GM19372 (cell line): ENCODE measurements around the gene SSPN.

Source experiments
- ATAC-seq: cut with Tn5 transposase; IDR thresholded peaks from one replicate; pipeline ENCODE4 v1.9.1; 2021; ENCODE audit warnings: mild to moderate bottlenecking, low read depth, moderate library complexity; ENCODE audit not compliant: unreplicated experiment

Gene SSPN

DNA sequence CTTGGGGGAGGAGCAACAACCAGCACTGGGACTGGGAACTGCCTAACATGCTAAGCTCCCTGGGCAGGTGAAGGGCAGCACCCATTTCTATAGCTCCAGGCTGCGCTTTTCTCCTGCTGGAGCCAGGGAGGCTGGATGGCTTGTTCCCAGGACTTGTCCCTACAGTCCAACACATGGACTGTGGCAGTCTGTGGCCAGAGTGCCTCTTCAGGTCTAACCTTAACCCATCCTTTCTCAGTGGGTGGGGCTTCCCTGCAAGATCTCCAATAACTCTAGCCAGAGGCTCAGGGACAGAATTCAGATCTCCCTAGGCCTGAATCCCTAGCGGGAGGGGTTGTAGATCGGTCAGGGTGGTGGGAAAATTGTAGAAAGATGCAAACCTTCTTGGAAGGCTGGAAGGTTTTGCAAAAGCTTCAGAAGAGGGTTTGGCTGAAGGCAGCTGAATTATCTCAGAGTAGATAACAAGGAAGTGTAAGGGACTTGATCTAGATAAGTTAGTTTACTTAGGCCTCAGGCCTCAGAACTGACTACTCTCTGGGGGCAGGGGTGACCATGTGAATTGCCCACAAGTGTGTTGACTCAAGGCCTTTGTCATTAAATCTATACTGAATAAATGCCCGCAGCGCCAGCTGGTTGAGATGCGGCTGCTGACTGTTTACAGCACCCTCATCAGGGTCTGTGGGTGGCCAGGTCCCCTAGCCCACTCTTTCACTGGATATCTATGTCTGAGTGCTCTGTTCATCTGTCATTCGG, 60.7 kb downstream of the SSPN start:
- no peak for ATAC-seq

DNA sequence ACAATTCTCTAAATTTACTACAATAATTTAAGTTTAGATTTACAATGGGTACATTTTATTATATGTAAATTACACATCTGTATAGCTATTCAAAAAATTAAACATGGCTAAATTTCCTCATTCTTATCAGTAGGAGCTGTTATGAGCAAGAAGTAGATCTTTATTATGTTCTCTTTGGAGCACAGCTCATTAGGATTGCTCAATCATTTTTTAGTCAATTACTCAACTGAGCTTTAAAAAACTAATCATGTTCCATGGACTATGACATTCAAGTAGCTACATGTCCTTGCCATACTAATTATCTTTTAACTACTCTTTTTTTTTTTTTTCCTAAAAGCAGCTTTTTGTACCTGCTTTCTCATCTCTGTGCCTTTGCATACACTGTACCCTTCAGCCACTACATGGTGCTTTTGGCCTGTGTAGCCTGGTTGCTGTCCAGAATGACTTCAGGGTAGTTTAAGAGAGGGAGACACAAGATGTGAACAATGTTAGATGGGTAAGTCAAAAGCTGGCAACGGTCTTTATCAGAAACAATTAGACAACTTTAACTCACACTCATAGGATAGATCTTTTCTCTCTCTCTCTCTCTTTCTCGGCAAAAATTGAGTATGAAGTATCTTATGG, 69.0 kb downstream of the SSPN start:
- no peak for ATAC-seq

DNA sequence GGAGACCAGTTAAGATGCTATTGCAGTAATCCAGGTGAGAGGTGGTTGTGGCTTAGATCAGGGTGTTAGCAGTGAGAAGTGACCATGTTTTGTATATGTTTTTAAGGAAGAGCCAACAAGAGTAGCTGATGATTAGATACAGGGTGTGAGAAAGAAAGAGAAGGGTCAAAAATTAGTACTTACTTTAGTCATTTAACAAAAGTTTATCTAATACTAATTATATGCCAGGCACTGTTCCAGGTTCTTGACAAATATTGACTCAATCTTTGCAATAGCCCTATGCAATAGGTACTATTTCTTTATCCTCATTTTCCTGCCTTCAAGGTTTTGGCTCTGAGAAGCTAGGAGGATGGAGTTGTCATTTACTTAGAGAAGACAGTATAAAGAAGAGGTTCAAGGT, 70.2 kb downstream of the SSPN start:
- no peak for ATAC-seq

DNA sequence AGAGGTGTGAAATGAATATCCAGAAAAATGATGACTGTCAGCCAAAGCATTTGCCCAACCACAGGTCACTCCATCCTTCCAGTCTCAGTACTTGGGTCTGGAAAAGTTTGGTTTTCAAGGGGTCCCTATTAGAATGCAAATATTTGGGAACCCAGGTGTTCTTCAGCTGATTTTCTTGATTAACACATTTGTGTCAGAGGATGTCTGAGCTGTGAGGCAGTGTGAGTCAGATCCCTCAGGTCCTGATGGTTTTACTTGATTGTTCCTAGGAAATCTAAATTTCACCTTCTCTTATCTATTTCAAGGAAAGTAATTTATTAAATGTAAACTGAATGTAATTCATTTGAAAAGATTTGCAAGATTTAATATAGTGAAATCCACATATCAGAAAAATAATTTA, 71.5 kb downstream of the SSPN start:
- ATAC-seq: no peak

DNA sequence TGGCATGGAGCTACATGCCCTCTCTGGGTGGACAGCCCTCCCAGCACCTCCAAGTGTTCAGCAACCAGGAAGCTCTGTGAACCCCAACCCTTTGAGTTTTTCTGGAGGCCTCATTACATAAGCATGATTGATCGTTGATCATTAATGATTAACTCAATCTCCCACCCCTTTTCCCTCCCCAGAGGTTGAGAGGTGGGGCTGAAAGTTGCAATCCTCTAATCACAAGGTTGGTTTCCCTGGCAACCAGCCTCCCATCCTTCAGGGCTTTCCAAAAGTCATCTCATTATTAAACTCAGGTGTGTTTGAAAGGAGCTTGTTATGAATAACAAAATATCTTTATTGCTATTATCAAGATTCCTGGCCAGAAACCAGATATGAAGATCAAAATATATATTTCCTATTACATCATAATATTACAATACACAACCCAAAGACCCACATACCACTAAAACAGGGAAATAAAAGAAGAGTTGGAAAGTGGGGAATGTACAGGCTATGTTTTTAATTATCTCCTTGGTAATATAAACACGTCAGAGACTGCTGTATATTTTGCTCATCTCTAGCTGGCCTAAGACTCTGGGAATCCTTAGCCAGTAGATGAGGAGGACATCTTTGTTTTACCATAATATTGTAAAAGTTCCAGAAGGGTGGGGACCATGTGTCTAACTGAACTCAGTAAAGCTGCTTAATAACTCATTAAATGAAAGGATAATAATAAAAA, 73.6 kb downstream of the SSPN start:
- no peak for ATAC-seq

DNA sequence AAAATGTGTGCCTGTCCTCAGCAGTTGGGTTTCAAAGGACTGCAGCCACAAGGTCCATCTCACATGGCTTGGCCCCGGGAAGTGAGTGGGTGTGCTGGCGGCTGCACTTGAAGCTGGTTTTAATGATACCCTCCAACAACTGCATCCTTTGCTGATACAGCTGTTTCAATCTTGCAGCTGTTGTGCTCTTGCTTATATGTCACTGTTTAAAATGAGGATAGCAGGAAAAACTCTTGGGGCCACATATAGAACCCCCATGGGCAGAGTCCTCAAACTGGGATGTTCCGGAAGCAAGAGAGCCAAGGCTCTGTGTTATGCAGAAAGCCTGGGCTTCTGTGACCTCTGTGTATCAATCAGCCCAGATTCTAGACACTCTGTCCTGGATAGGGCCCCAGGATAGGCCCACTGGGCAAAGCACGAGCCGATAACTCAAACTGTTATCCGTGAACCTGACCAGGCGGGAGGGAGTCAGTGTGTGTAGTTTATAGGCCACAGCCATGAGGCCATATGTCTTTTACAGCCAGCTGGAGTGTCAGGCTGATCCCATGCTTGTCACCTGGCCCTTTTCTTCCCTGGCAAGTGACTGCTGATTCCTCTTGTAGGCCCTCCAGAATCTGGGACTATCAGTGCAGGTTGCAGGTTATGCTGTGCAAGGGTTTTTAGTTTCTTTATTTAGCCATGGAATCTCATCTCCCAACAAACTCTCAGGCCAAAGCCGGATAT, 74.3 kb downstream of the SSPN start:
- no peak for ATAC-seq

DNA sequence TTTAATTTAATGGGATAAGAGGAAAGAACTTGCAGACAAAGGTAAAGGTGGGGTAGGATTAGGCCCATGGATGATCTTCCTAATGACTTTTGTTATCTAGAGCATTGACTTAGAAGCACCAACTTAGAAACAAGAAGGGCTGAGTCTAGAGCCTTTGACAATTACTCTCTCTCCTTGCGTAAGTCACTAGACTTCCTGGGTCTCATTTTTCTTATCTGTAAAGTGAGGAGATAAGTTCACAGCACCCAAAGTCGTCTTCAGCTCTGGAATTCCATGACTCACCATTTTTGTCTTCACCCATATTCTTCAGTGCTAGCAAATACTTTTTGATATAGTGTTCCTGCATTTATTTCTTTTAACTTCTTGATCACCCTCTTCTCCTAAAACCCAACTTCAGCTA, 75.7 kb downstream of the SSPN start:
- ATAC-seq: no peak

DNA sequence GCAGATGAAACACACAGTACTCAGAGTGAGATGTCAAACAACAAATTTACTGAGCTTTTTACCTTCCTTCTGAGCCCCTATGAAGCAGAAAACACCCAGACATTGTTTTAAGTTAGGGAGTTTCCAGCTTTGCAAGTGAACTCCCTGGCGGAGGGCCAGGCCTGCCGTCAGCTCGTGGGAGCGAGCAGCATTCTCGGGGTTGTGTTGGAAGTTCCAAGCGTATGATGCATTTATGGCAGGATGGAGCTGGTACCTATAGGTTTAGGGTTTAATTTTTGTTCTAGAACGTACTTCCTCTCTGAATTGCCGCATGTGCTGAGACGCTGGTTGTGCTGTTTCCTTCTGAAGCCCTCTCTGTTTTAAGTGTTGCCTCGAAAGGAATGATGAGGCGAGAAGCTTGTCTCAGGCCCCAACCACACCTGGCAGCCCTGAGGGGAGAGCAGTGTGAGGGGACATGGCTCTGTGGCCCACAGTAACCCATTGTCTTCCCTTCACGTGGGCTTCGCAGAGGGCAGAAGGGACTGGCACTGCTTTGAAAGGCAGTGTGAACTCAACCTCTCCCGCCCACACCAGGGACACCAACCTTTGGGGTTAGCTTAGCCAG, 76.6 kb downstream of the SSPN start:
- ATAC-seq: no peak

DNA sequence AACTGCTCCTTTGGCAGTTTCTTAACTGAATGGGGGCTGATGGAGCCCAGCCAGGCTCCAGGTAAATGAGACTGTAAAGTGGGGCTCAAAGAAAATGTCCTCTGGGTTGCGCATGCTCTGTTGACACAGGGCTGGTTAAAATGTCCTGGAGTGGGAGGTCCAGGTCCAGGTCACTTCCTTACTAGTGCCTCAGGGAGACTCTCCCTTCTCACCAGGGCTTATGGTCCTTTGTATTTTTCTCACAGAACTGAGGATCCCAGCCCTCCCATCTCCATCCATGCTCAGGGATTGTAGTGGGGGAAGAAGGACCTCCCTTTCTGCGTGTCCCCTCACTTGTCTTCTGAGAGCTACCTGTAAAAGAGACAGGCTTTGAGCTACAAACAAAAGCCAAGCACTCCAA, 77.5 kb downstream of the SSPN start:
- ATAC-seq: no peak

DNA sequence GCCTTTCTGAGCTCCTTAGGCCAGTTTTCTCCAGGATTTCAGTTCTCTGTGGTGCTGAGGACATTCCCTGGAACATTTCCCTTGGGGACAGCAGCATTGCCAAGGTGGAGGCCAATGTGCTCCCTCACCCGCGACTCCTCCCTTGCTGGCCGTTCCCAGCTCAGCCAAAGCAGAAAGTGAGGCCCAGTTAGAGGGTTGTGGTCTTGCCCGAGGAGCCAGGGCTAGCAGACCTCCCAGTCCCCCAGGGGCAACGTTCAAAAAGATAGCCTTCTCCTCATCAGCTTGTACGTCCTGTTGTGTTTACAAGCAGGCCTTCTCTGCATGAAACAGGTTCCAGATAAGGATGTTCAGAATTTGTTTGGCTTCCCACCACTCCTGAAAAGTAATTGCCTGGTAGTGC, 78.4 kb downstream of the SSPN start:
- ATAC-seq: no peak

DNA sequence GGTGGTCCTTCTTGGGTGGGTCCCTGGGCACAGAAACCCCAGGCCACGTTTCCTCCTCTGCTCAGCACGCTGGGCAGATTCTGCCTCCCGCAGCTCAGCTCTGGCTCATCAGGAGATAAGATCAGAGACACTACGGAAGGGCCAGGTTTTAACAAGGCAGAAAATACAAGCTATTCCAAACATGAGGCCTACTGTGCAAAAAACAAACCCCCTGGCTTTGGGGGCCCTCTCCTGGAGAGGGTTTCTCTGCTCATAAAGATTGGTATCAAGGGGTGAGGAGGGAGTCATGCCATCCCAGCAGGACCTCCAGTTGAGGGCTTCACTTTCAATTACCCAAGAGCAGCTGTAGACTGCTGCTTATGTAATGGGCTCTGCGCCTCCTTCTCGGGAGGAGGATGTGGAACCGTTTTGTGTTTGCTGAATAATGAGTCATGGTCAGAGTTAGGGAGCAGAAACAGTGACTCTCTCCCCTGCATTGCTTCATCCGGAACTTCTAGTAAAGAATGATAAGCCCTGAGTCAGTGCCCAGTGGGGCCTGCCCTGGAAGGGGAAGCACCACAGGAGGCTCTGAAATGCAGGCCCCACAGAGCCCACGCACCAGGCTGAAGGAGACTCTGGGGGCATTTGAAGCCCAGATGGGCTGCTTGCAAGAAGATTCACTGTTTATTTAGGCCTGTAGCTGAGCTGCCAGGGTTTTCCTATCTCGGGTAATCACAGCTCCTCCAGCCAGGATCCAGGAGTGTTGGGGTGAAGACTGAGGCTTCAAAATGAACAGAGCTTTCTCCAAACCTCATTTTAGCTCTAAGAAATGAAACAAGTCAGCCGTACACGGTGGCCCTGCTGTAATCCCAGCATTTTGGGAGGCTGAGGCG, 79.3 kb downstream of the SSPN start:
- ATAC-seq: peak; percentile 73

DNA sequence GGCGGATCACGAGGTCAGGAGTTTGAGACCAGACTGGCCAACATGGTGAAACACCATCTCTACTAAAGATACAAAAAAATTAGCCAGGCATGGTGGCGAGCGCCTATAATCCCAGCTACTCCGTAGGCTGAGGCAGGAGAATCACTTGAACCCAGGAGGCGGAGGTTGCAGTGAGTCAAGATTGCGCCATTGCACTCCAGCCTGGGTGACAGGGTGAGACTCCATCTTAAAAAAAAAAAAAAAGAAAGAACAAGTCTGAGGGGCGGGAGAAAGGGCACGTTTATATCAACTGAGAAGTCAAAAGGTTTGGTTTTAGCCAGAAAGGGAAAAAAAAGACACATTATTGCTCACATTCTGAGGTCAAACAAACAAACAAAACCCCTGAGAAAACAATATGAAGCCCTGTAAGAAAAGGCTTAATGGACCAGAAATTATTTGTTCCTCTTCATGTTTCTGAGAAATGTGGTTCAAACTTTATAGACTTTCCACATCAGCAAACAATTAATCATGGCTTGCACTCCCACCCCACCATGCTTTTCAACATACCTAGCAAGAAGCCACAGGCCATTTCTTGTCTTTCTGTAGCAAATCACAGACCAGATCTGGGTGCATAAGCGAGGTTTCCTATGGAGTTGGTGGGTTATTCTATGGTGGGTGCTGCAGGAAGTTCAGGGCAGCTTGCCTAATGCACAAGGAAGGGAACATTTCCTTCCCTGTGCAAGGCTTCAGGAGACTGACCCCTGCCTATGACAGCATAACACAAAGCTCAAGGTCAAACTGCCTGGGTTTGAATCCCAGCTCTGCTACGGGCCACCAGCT, 80.1 kb downstream of the SSPN start:
- ATAC-seq: no peak

DNA sequence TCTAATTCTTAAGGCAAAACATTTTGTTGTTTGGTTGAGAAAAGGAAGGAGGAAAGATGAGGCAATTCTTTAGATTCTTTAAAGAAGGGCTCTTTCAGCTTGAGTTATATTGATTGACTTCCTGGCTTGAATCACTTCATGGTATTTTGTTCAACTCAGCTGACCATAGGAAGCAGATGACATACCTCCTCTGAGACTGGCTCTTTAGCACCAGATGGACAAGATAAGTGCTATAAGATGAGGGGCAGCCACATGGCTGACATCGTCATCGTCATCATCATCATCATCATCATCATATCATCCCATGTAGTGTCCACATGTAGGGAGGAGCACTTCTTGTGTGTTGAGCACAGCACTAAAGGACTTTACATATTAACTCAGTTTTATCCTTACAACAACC, 81.3 kb downstream of the SSPN start:
- ATAC-seq: no peak

DNA sequence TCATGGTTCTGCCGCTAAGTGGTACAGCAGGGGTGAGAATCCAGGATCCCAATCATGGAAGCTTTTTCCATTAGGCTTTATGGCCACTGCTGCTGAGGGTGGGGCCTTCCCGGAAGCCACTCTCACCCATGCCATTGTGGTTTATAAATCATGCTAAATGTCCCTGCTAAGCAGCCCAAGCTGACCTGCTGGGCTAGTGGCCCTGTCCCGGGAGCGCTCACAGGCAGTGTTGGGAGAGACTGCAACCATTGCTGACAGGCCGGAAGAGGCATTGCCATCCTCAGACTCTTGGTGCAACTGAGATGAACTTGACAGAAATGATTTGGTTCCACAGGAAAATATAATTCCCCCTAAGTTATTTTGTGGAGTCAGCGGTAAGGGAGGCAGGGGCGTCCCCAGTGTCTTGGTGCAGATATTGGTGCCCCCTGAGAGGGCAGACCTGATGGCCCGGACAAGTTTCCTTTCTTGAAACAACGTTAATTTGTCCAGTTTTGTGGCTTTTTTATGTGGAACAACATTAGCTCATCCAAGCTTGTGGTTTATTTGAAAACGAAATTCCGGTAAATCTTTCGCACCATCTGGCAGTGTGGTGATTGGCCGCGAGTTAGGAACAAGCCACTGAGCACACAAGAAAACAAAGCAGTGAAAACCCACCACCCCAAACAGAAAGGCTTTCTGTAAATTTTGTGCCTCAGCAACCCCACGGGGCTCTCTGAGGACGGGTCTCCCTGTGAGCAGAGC, 82.3 kb downstream of the SSPN start:
- ATAC-seq: no peak

DNA sequence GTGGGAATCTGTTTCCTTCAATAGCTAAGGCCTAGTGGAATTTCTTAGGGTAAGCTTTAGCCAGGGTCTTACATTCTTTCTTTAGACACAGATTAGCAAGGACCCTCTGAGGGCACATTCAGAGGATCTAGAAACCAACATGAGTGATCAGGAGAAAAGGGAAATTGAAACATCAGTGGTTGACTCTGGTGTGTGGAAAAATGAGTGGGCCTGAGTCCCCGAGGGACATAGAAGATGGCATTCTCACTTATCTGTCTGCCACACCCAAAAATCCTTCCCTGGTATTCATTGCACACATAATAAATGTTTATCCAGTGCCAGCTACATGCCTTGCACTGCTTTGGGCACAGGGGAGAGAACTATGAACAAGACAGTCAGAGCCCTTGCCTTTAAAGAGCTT, 82.9 kb downstream of the SSPN start:
- no peak for ATAC-seq

DNA sequence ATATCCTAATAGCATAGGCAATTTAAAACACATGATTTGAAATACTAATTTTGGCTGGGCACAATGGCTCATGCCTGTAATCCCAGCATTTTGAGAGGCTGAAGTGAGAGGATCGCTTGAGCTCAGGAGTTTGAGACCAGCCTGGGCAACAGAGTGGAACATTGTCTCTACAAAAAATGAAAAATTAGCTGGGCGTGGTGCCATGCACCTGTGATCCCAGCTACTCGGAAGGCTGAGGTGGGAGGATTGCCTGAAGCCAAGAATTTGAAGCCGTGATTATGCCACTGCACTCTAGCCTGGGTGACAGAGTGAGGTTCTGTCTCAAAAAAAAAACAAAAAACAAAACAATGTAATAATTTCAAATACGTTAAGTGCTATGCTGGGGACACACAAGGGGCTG, 83.3 kb downstream of the SSPN start:
- ATAC-seq: no peak

DNA sequence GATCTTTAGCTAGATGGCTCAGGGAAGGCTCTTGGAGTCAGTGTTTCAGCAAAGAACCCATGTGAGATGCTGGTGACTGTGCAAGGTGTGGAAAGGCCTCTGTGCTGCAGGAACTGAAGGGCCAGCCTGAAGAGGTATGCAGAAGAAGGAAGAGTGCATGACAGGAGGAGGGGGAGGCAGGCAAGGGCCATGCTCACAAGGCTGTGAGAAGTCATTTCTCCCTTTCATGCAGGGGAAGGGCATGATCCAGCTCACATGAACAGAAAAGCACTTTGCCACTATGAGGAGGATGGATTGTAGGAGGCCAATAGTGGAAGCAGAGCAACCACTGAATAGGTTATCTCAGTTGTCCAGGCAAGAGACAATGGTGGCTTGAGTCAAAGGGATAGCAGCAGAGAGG, 83.7 kb downstream of the SSPN start:
- ATAC-seq: no peak

DNA sequence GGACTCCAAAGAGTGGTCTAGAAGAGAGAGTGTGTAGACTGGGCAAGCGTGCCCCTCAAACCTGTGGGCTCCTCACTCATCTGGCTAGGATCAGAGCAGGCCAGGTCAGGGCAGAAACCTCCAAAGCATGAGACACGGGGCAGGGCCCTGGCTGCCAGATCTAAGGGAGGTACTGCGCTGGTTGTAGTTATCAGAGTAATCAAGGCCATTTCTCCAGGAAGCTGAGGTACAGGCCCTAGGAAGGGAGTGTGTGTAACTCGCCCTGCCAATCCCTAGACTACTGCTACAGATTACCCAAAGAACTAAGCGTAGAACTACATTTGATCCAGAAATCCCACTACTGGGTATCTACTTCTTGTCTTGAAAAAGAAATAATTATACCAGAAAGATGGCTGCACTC, 84.5 kb downstream of the SSPN start:
- ATAC-seq: no peak
